BLaER1 (cell line): ENCODE measurements around the gene CLRN3.

Experiments
- H3K27ac ChIP-seq: shearing (Covaris generic); formaldehyde crosslinking; 2 replicates; pipeline ENCODE4 v1.8.1; 2022
- H3K27me3 ChIP-seq: shearing (Covaris generic); formaldehyde crosslinking; 2 replicates; pipeline ENCODE4 v1.8.1; 2022
- H3K36me3 ChIP-seq: shearing (Covaris generic); formaldehyde crosslinking; 2 replicates; pipeline ENCODE4 v1.8.1; 2022
- H3K4me1 ChIP-seq: shearing (Covaris generic); formaldehyde crosslinking; 2 replicates; pipeline ENCODE4 v1.8.1; 2022
- H3K4me2 ChIP-seq: shearing (Covaris generic); formaldehyde crosslinking; 2 replicates; pipeline ENCODE4 v1.8.1; 2022
- H3K4me3 ChIP-seq: shearing (Covaris generic); formaldehyde crosslinking; 2 replicates; pipeline ENCODE4 v1.8.1; 2022
- H3K9ac ChIP-seq: shearing (Covaris generic); formaldehyde crosslinking; 2 replicates; pipeline ENCODE4 v1.8.1; 2022
- H3K9me3 ChIP-seq: shearing (Covaris generic); formaldehyde crosslinking; 2 replicates; pipeline ENCODE4 v1.8.1; 2022
- H4K20me1 ChIP-seq: shearing (Covaris generic); formaldehyde crosslinking; 2 replicates; pipeline ENCODE4 v1.8.1; 2022
- Cebpa-rat ChIP-seq: shearing (Covaris generic); IDR thresholded peaks from 2 replicates; pipeline ENCODE4 v1.8.1; 2022

Gene CLRN3

DNA sequence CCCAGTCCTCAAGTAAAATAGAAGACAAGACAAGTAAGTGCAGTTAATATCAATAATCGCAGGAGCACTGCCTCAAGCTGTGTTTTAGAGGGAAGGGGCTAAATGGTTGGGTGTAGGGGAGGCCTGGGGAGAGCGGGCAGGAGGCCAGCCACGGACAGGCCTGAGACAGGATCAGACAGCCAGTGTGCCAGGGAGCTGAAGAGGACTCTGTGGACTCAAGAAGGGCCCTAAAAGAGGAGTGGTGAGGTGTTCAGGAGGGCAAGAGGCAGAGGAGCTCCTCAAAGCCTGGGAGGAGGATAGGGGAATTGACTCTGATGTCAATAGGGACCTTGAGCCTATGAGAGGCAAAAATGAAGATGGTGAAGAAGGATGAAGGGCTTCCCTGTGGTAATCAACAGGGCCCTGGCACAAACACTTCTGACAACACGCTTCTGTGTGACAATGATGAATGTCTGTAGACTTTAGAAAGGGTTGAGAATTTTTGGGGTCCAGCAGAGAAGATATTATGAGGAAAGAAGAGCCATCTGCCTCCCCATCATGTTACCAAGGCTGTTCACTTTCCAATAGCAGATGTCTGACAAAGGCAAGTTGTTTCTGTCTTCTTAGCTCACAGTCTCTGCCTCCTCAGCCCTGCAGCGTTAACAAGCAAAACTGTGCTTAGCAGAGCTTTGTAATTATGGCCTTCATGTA, 11.7 kb upstream of the CLRN3 start:
- Histone ChIP-seq H3K27ac (no peak overlapping the region), H3K9me3 (no peaks in the 10 kb centered on the region), H3K4me1 (peaks cover 26% of the 10 kb centered on the region), H3K4me3 (no peak overlapping the region), H3K27me3 (peaks cover 26% of the 10 kb centered on the region), H4K20me1 (no peaks in the 10 kb centered on the region), H3K36me3 (no peaks in the 10 kb centered on the region), H3K9ac (no peak overlapping the region), H3K4me2 (no peak overlapping the region)
- TF ChIP-seq Cebpa-rat: no peak

DNA sequence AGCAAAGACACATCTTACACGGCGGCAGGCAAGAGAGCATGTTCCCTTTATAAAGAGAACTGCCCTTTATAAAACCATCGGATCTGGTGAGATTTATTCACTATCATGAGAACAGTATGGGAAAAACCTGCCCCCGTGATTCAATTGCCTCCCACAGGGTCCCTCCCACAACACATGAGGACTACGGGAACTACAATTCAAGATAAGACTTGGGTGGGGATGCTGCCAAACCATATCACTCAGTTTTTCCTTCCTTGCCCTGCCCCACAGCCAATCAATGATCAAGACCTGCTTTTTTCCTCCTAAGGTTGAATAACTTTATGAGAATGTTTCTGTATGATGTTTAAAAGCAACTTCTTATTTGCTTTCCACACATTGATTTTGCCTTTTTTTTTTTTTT, 11.0 kb upstream of the CLRN3 start:
- TF ChIP-seq Cebpa-rat: no peak
- no peaks in the 10 kb centered on the region for H3K9me3 ChIP-seq
- no peak overlapping the region for H3K4me2 ChIP-seq
- peaks cover 26% of the 10 kb centered on the region for H3K4me1 ChIP-seq
- H3K4me3 ChIP-seq: no peak overlapping the region
- H3K36me3 ChIP-seq: no peaks in the 10 kb centered on the region
- no peak overlapping the region for H3K27ac ChIP-seq
- no peak overlapping the region for H3K9ac ChIP-seq
- H3K27me3 ChIP-seq: peaks cover 19% of the 10 kb centered on the region
- no peaks in the 10 kb centered on the region for H4K20me1 ChIP-seq

DNA sequence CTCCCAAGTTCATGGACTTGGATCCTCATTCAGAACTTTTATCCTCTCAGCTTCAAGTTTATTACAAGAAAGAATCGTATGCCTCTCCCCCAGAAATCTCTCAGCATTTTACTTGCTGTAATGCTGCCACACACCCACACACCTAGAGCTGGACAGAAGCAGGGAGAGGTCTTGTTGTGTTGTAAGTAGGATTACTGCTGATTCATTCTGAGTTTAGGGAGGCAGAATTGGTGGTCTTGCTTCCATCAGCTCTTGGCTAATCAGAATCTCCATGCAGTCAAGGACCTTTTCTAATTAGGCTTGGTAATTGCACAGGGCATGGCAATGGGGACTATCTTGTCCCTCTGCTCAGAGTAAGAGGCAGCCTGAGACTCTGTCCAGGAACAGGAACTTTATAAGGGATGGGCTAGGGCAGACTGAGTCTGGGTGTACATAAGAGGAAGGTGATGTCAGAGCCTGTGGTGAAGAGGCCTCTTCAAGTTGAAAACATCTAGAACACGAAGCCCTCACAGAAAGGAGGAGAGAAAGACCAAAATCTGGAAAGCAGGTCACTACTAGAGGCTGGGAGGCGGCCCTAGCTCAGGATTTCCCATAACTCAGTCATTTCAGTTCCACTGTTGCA, 7.1 kb upstream of the CLRN3 start:
- H4K20me1 ChIP-seq: no peaks in the 10 kb centered on the region
- TF ChIP-seq Cebpa-rat: no peak

DNA sequence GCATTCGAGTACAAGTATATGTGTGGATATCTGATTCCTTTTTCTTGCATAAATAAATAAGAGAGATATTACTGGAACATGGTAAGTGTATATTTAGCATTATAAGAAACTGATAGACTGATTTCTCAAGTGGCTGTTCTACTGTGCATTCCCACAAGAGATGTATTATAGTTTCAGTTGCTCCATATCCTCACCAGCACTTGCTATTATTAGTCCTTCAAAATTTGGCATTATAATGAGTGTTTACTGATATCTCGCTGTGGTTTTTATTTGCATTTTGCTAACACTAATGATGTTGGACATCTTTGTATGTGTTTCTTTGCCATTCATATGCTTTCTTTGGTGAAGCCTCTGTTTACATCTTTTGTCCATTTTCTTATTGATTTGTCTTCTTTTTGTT, 4.4 kb upstream of the CLRN3 start:
- H3K4me2 ChIP-seq: no peak overlapping the region
- no peaks in the 10 kb centered on the region for H3K36me3 ChIP-seq
- H4K20me1 ChIP-seq: no peaks in the 10 kb centered on the region
- H3K27me3 ChIP-seq: no peaks in the 10 kb centered on the region
- H3K9me3 ChIP-seq: peaks cover 11% of the 10 kb centered on the region; the same call in 1 of the 2 replicates
- H3K27ac ChIP-seq: no peak overlapping the region
- H3K4me3 ChIP-seq: no peak overlapping the region
- no peaks in the 10 kb centered on the region for H3K4me1 ChIP-seq
- no peak for TF ChIP-seq Cebpa-rat
- no peak overlapping the region for H3K9ac ChIP-seq

More for the DNA sequence above, 7.1 kb upstream of the CLRN3 start:
- Histone ChIP-seq H3K4me1 (no peaks in the 10 kb centered on the region), H3K9me3 (peaks cover 11% of the 10 kb centered on the region; the same call in 1 of the 2 replicates), H3K9ac (no peak overlapping the region), H3K4me2 (no peak overlapping the region), H3K4me3 (no peak overlapping the region), H3K27me3 (no peaks in the 10 kb centered on the region), H3K27ac (no peak overlapping the region), H3K36me3 (no peaks in the 10 kb centered on the region)

DNA sequence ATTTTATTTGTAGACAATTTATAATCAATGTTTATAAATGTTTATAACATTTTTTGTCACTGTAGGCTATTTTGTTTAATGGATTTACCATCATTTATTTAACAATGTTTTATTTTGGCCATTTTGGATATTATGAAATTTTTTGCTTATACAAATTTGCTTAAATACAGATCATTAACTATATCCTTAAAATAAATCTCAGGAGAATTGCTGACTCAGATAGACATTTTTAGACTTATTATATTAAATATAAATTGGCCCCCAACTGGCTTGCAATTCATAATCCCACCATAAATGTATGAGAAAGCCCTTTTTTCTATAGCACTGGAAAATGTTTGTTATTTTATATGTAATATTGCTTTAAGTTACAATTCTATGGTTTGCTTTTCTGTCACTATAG, 3.8 kb upstream of the CLRN3 start:
- no peak overlapping the region for H3K9ac ChIP-seq
- no peak overlapping the region for H3K4me2 ChIP-seq
- H3K4me1 ChIP-seq: no peaks in the 10 kb centered on the region
- no peaks in the 10 kb centered on the region for H3K27me3 ChIP-seq
- no peak overlapping the region for H3K27ac ChIP-seq
- TF ChIP-seq Cebpa-rat: no peak
- peaks cover 11% of the 10 kb centered on the region; the same call in 1 of the 2 replicates for H3K9me3 ChIP-seq
- H4K20me1 ChIP-seq: no peaks in the 10 kb centered on the region
- no peak overlapping the region for H3K4me3 ChIP-seq
- no peaks in the 10 kb centered on the region for H3K36me3 ChIP-seq

DNA sequence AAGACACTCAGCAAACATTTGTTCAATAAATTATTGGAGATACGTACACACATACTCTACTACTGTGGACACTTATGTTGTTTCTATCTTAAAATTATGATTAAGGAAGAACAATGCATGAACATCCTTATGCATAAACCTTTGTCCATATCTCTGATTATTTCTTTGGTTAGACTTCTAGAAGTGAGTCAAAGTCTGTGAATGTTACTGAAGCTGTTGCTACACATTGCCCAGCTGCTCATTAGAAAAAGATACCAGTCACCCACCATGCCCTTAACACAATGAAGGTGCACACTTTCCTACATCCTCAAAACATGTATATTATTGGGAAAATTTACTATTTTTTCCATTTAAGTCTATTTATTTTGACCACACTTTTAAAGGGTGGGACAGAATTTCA, 1.4 kb upstream of the CLRN3 start:
- Histone ChIP-seq H3K4me3 (no peak overlapping the region), H3K9ac (no peak overlapping the region), H3K27ac (no peak overlapping the region), H3K36me3 (no peaks in the 10 kb centered on the region), H3K27me3 (no peaks in the 10 kb centered on the region), H3K4me1 (no peaks in the 10 kb centered on the region), H3K9me3 (peaks cover 11% of the 10 kb centered on the region; the same call in 1 of the 2 replicates), H3K4me2 (no peak overlapping the region), H4K20me1 (no peaks in the 10 kb centered on the region)
- TF ChIP-seq Cebpa-rat: no peak

DNA sequence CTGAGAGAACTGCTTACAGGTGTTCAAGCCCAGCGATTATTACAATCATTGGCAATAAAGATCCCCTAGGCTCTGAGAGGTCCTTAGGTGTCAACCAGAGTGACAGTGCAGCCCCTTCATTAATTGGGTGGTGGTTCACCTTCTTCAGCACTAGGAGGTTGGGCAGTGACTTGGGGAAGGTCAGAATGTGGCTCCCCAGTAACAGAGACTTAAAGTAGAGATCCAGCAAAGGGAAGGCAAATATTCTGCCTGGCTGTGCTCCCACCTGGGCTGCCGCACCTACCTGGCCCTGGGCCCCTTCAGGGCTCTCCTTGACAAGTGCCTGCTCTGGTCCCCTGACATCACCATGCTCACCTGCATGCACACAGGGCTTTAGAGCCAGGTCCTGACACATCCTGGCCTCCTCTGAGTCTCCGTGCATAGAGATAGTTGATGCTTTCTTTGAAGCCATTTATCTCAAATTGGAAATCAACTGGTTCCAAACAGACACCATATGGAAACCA, 1.9 kb downstream of the CLRN3 start:
- Histone ChIP-seq H3K4me3 (no peak overlapping the region), H3K9ac (no peak overlapping the region), H3K27me3 (no peaks in the 10 kb centered on the region), H4K20me1 (no peaks in the 10 kb centered on the region), H3K27ac (no peak overlapping the region), H3K9me3 (no peaks in the 10 kb centered on the region), H3K4me1 (no peaks in the 10 kb centered on the region), H3K36me3 (no peaks in the 10 kb centered on the region), H3K4me2 (no peak overlapping the region)
- TF ChIP-seq Cebpa-rat: no peak

DNA sequence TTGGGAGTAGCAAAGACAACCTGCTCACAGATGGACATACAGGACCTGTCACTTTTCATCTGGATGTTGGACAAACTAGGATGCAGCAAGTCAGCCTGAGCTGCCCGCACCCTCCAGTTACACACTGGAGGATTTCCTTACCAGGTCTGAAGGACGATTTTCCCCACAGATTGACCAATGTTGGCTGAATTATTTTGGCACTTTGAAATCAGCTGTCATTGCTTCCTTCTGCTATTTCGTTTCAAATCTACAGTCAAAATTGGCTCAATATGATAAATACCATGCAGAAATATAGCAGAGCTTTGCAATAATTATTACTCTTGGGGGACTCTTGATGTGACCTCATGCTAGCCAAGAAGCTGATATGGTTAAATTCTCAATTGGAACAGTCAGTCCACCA, 2.5 kb downstream of the CLRN3 start:
- no peak overlapping the region for H3K4me3 ChIP-seq
- H3K4me1 ChIP-seq: peaks cover 4% of the 10 kb centered on the region
- no peaks in the 10 kb centered on the region for H3K27me3 ChIP-seq
- TF ChIP-seq Cebpa-rat: no peak
- no peaks in the 10 kb centered on the region for H4K20me1 ChIP-seq
- no peak overlapping the region for H3K4me2 ChIP-seq
- no peaks in the 10 kb centered on the region for H3K36me3 ChIP-seq
- no peak overlapping the region for H3K27ac ChIP-seq
- no peaks in the 10 kb centered on the region for H3K9me3 ChIP-seq
- H3K9ac ChIP-seq: no peak overlapping the region

DNA sequence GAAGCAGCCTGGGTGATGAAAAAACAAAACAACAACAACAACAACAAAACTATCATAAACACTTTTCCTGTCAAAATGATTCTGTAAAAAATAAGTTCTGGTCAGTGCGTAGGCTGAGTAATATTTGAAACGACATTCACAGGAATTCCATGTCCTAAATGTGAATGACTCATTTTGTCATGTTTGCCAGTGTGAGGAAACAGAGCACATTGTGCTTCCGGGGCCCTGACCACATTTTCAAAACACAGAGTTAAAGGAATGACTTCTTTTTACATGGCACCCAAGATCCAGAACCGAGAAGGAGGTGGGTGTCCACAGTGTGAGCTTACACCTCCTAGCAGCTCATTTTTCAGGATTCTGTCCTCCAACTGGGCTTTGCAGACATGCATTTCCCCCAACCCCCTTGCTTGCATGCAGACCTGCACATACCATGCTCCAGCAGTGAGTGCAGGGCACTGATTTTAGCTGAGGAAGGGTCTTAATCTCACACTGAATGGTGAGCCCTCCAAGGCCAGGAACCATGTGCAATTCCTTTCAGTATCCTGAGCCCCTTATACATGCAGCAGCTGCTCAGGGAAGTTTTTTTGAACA, 3.0 kb downstream of the CLRN3 start:
- Histone ChIP-seq H3K27me3 (no peaks in the 10 kb centered on the region), H3K4me3 (no peak overlapping the region), H3K36me3 (no peaks in the 10 kb centered on the region), H4K20me1 (no peaks in the 10 kb centered on the region), H3K4me1 (peaks cover 9% of the 10 kb centered on the region), H3K9me3 (no peaks in the 10 kb centered on the region), H3K4me2 (no peak overlapping the region), H3K27ac (no peak overlapping the region), H3K9ac (no peak overlapping the region)
- TF ChIP-seq Cebpa-rat: no peak
